Neural crest cell (in vitro differentiated cells): ENCODE results near the gene INPP5F. TPM values are rescaled to one million over a fixed set of nuclear protein-coding genes. Genes with fewer than 3 reads are reported as not detected.

ENCODE experiments used
- DNase-seq: peaks from one replicate; pipeline ENCODE4 v3.0.0; 2021; ENCODE audit warnings: low read depth, mixed read lengths, low spot score
- H3K27ac Mint-ChIP-seq: one replicate; pipeline ENCODE4 v1.8.0; 2021; ENCODE audit warnings: mild to moderate bottlenecking, mixed read lengths; ENCODE audit not compliant: unreplicated experiment
- H3K27me3 Mint-ChIP-seq: 2 replicates; pipeline ENCODE4 v1.8.0; 2021; ENCODE audit warnings: low read depth, mild to moderate bottlenecking, mixed read lengths
- H3K36me3 Mint-ChIP-seq: 2 replicates; pipeline ENCODE4 v1.8.0; 2021; ENCODE audit warnings: low read depth, mild to moderate bottlenecking, mixed read lengths
- H3K4me1 Mint-ChIP-seq: 2 replicates; pipeline ENCODE4 v1.8.0; 2021; ENCODE audit warnings: mixed read lengths
- H3K4me3 Mint-ChIP-seq: one replicate; pipeline ENCODE4 v1.8.0; 2021; ENCODE audit warnings: mild to moderate bottlenecking, mixed read lengths
- H3K9me3 Mint-ChIP-seq: 2 replicates; pipeline ENCODE4 v1.8.0; 2021; ENCODE audit warnings: mixed read lengths
- CTCF ChIP-seq: fragments of 200-600 bp; sonication (generic); conservative IDR thresholded peaks from 2 replicates; pipeline ENCODE4 v1.5.0; 2021; ENCODE audit warnings: antibody characterized with exemption, mild to moderate bottlenecking
- total RNA-seq: library from RNA; stranded (reverse); gene quantifications from 2 replicates; pipeline ENCODE4 v1.2.1, GENCODE V29; 2021

Gene INPP5F
- total RNA-seq, 1 donor from 2014 or later: 95.4 TPM

GRCh38 chr10:119724593-119725516 lies 995 bp upstream of the INPP5F start:
- TF ChIP-seq CTCF: no peak

GRCh38 chr10:119725517-119725827 lies 378 bp upstream of the INPP5F start:
- H3K4me3 Mint-ChIP-seq: peak overlapping the region; percentile 68
- DNase-seq: no peak
- H3K27me3 Mint-ChIP-seq: no peaks in the 10 kb centered on the region
- H3K4me1 Mint-ChIP-seq: peaks cover 52% of the 10 kb centered on the region
- H3K27ac Mint-ChIP-seq: peak overlapping the region; percentile 88
- peaks cover 3% of the 10 kb centered on the region for H3K36me3 Mint-ChIP-seq
- peaks cover 3% of the 10 kb centered on the region for H3K9me3 Mint-ChIP-seq
- no peak for TF ChIP-seq CTCF

More at GRCh38 chr10:119724593-119725516, 995 bp upstream of the INPP5F start:
- DNase-seq: no peak
- H3K36me3 Mint-ChIP-seq: peaks cover 7% of the 10 kb centered on the region
- peak overlapping the region; percentile 68 for H3K4me3 Mint-ChIP-seq
- no peaks in the 10 kb centered on the region for H3K27me3 Mint-ChIP-seq
- peaks cover 5% of the 10 kb centered on the region for H3K9me3 Mint-ChIP-seq
- H3K27ac Mint-ChIP-seq: peak overlapping the region; percentile 88
- H3K4me1 Mint-ChIP-seq: peaks cover 54% of the 10 kb centered on the region

GRCh38 chr10:119726676-119727261 lies 919 bp downstream of the INPP5F start:
- peaks cover 49% of the 10 kb centered on the region for H3K4me1 Mint-ChIP-seq
- no peak for DNase-seq
- TF ChIP-seq CTCF: no peak
- no peaks in the 10 kb centered on the region for H3K27me3 Mint-ChIP-seq
- peak overlapping the region; percentile 55 for H3K27ac Mint-ChIP-seq
- no peaks in the 10 kb centered on the region for H3K9me3 Mint-ChIP-seq
- H3K4me3 Mint-ChIP-seq: peak overlapping the region; percentile 94
- no peaks in the 10 kb centered on the region for H3K36me3 Mint-ChIP-seq

- no peak for TF ChIP-seq CTCF
- Mint-ChIP-seq H3K4me1 (peaks cover 48% of the 10 kb centered on the region), H3K4me3 (peak overlapping the region; percentile 94), H3K36me3 (no peaks in the 10 kb centered on the region), H3K27ac (no peak overlapping the region), H3K27me3 (no peaks in the 10 kb centered on the region), H3K9me3 (no peaks in the 10 kb centered on the region)
- DNase-seq: no peak
Measured at GRCh38 chr10:119728172-119728800, 2.4 kb downstream of the INPP5F start.

GRCh38 chr10:119734396-119735332 lies 8.8 kb downstream of the INPP5F start:
- H3K4me3 Mint-ChIP-seq: no peak overlapping the region
- TF ChIP-seq CTCF: no peak
- peaks cover 32% of the 10 kb centered on the region for H3K4me1 Mint-ChIP-seq
- H3K9me3 Mint-ChIP-seq: no peaks in the 10 kb centered on the region
- no peaks in the 10 kb centered on the region for H3K27me3 Mint-ChIP-seq
- H3K36me3 Mint-ChIP-seq: no peaks in the 10 kb centered on the region
- no peak overlapping the region for H3K27ac Mint-ChIP-seq
- DNase-seq: no peak
